HCT116 (cell line): ENCODE data around the gene TTC19.

Experiments
- ATF3 ChIP-seq: IDR thresholded peaks from 2 replicates; pipeline ENCODE4 v1.6.1; 2012
- CTCF ChIP-seq, 3 experiments: fragments of 200-600 bp in 1 of 3; sonication (generic) in 1 of 3; IDR thresholded peaks in 2 of 3; conservative IDR thresholded peaks in 1 of 3; 2 replicates each; pipeline ENCODE4 v1.5.1; 2012 to 2017; ENCODE audit warnings: low read depth in 2 of 3, low read length in 2 of 3, antibody characterized with exemption in 1 of 3, borderline replicate concordance in 1 of 3, control low read depth in 1 of 3, mild to moderate bottlenecking in 1 of 3, mixed read lengths in 1 of 3, mixed run types in 1 of 3, moderate library complexity in 1 of 3; ENCODE audit not compliant: insufficient read depth in 1 of 3
- EZH2 ChIP-seq: fragments of 200-600 bp; sonication (generic); IDR thresholded peaks from 2 replicates; pipeline ENCODE4 v1.6.1; 2017; ENCODE audit warnings: antibody characterized with exemption, mixed run types
- MAX ChIP-seq: IDR thresholded peaks from 2 replicates; pipeline ENCODE4 v1.6.1; 2012
- POLR2A ChIP-seq: IDR thresholded peaks from 2 replicates; pipeline ENCODE4 v1.7.0; 2011; ENCODE audit warnings: borderline replicate concordance; ENCODE audit not compliant: insufficient read depth, insufficient read length; ENCODE audit errors: extremely low read depth
- RAD21 ChIP-seq: IDR thresholded peaks from 2 replicates; pipeline ENCODE4 v1.6.1; 2012; ENCODE audit warnings: low read depth, mild to moderate bottlenecking
- REST ChIP-seq: IDR thresholded peaks from 2 replicates; pipeline ENCODE4 v1.6.1; 2012; ENCODE audit warnings: low read depth
- TCF7L2 ChIP-seq: IDR thresholded peaks from 2 replicates; pipeline ENCODE4 v1.7.0; 2011; ENCODE audit warnings: borderline replicate concordance, inconsistent platforms; ENCODE audit not compliant: insufficient read depth, insufficient read length; ENCODE audit errors: extremely low read depth
- YY1 ChIP-seq: IDR thresholded peaks from 2 replicates; pipeline ENCODE4 v1.6.1; 2011; ENCODE audit warnings: low read length, low read depth, moderate library complexity, mild to moderate bottlenecking; ENCODE audit not compliant: insufficient replicate concordance; ENCODE audit errors: extremely low read depth
- ZFX ChIP-seq: fragments of 450-650 bp; IDR thresholded peaks from 2 replicates; pipeline ENCODE4 v1.6.1; 2017
- ZNF274 ChIP-seq: fragments of 200-500 bp; sonication (Bioruptor generic); IDR thresholded peaks from 2 replicates; pipeline ENCODE4 v1.6.1; 2014; ENCODE audit warnings: mild to moderate bottlenecking, low read depth, low read length, inconsistent platforms

- TF ChIP-seq CTCF (IDR thresholded peaks at IDR 0.05 in 2 of 3, conservative IDR thresholded peaks at IDR 0.05 in 1 of 3; ENCODE audit: borderline replicate concordance in 1 of 3, insufficient read depth in 1 of 3, low read depth in 2 of 3, low read length in 2 of 3) (no peak), POLR2A (no peak), EZH2 (no peak), YY1 (peak; percentile 61), RAD21 (no peak), ZFX (no peak), ZNF274 (no peak), ATF3 (no peak), MAX (peak; percentile 88), REST (no peak), TCF7L2 (peak; percentile 81)
Measured at GRCh38 chr17:15957206-15957605, 42.4 kb upstream of the TTC19 start.
